Measurements from ENCODE around the gene PRKCB.

DNA sequence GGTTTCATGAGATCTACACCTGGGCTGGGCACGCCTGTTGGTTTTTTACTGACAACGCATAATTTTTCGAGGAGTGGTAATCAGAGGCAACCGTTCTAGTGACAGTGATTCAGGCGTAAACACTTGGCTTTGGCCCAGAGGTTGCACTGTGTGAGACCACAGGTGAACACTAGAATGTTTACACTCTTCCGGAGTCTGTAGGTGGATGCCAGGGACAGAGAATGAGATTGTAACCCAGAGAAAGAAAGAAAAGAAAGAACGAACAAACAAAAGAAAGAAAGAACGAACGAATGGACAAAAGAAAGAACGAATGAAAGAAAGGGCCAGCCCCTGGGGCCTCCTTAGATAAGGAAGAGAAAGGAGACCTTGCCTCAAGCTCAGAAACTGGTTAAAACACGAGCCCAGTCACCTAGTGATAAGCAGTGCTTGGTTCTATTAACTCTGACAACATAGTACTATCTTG, 113.2 kb downstream of the PRKCB start:
- no peak for TF ChIP-seq ZNF514 (tag by site-specific recombination; IDR thresholded peaks at IDR 0.05)
- TF ChIP-seq, protein P1, sequence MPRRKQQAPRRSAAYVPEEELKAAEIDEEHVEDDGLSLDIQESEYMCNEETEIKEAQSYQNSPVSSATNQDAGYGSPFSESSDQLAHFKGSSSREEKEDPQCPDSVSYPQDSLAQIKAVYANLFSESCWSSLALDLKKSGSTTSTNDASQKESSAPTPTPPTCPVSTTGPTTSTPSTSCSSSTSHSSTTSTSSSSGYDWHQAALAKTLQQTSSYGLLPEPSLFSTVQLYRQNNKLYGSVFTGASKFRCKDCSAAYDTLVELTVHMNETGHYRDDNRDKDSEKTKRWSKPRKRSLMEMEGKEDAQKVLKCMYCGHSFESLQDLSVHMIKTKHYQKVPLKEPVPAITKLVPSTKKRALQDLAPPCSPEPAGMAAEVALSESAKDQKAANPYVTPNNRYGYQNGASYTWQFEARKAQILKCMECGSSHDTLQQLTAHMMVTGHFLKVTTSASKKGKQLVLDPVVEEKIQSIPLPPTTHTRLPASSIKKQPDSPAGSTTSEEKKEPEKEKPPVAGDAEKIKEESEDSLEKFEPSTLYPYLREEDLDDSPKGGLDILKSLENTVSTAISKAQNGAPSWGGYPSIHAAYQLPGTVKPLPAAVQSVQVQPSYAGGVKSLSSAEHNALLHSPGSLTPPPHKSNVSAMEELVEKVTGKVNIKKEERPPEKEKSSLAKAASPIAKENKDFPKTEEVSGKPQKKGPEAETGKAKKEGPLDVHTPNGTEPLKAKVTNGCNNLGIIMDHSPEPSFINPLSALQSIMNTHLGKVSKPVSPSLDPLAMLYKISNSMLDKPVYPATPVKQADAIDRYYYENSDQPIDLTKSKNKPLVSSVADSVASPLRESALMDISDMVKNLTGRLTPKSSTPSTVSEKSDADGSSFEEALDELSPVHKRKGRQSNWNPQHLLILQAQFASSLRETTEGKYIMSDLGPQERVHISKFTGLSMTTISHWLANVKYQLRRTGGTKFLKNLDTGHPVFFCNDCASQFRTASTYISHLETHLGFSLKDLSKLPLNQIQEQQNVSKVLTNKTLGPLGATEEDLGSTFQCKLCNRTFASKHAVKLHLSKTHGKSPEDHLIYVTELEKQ (tag by site-specific recombination; IDR thresholded peaks at IDR 0.05; ENCODE audit: borderline replicate concordance): no peak
- TF ChIP-seq, protein P2, sequence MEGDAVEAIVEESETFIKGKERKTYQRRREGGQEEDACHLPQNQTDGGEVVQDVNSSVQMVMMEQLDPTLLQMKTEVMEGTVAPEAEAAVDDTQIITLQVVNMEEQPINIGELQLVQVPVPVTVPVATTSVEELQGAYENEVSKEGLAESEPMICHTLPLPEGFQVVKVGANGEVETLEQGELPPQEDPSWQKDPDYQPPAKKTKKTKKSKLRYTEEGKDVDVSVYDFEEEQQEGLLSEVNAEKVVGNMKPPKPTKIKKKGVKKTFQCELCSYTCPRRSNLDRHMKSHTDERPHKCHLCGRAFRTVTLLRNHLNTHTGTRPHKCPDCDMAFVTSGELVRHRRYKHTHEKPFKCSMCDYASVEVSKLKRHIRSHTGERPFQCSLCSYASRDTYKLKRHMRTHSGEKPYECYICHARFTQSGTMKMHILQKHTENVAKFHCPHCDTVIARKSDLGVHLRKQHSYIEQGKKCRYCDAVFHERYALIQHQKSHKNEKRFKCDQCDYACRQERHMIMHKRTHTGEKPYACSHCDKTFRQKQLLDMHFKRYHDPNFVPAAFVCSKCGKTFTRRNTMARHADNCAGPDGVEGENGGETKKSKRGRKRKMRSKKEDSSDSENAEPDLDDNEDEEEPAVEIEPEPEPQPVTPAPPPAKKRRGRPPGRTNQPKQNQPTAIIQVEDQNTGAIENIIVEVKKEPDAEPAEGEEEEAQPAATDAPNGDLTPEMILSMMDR (tag by site-specific recombination; IDR thresholded peaks at IDR 0.05): no peak
- TF ChIP-seq, protein P3, sequence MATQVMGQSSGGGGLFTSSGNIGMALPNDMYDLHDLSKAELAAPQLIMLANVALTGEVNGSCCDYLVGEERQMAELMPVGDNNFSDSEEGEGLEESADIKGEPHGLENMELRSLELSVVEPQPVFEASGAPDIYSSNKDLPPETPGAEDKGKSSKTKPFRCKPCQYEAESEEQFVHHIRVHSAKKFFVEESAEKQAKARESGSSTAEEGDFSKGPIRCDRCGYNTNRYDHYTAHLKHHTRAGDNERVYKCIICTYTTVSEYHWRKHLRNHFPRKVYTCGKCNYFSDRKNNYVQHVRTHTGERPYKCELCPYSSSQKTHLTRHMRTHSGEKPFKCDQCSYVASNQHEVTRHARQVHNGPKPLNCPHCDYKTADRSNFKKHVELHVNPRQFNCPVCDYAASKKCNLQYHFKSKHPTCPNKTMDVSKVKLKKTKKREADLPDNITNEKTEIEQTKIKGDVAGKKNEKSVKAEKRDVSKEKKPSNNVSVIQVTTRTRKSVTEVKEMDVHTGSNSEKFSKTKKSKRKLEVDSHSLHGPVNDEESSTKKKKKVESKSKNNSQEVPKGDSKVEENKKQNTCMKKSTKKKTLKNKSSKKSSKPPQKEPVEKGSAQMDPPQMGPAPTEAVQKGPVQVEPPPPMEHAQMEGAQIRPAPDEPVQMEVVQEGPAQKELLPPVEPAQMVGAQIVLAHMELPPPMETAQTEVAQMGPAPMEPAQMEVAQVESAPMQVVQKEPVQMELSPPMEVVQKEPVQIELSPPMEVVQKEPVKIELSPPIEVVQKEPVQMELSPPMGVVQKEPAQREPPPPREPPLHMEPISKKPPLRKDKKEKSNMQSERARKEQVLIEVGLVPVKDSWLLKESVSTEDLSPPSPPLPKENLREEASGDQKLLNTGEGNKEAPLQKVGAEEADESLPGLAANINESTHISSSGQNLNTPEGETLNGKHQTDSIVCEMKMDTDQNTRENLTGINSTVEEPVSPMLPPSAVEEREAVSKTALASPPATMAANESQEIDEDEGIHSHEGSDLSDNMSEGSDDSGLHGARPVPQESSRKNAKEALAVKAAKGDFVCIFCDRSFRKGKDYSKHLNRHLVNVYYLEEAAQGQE (tag by site-specific recombination; IDR thresholded peaks at IDR 0.05): no peak

Data from HEK293 (cell line).